T-helper 17 cell (primary cell): ENCODE measurements around the gene HOXA5. TPM values are rescaled to one million over a fixed set of nuclear protein-coding genes. Genes with fewer than 3 reads are reported as not detected.

Experiments used
- total RNA-seq, 4 donors: library from RNA in 2 of 4; stranded (reverse) in 2 of 4; gene quantifications; one replicate each; pipeline ENCODE4 v1.2.3 and lab custom pipeline; 2022 to 2026

The HOXA5 gene
- total RNA-seq, 2 donors from 2014 or later: 0.26 TPM; not detected in 1

Other genes with a start within 250 kb of the HOXA5 start
- gene HOXA1, start 47.7 kb downstream of the HOXA5 start, total RNA-seq: under 1 TPM; 0.60 to 0.72 TPM
- gene HOXA2, start 41.0 kb downstream of the HOXA5 start, total RNA-seq: not detected
- gene HOXA4, start 12.9 kb downstream of the HOXA5 start, total RNA-seq: under 1 TPM in 1 of 2 donors, not detected in 1; 0.26 TPM
- not detected for gene HOXA6, start 4.1 kb upstream of the HOXA5 start, total RNA-seq
- not detected for gene HOXA3, start 8.9 kb upstream of the HOXA5 start, total RNA-seq
- not detected for gene HOXA7, start 13.0 kb upstream of the HOXA5 start, total RNA-seq
- gene HOXA9, start 21.9 kb upstream of the HOXA5 start, total RNA-seq: not detected
- not detected for gene HOXA10, start 30.6 kb upstream of the HOXA5 start, total RNA-seq
- not detected for gene HOXA11, start 41.6 kb upstream of the HOXA5 start, total RNA-seq
- not detected for gene HOXA13, start 56.4 kb upstream of the HOXA5 start, total RNA-seq
- gene EVX1, start 99.1 kb upstream of the HOXA5 start, total RNA-seq: under 1 TPM in 1 of 2 donors, not detected in 1; 0.21 TPM